Activated naive CD4-positive, alpha-beta T cell (primary cell): ENCODE measurements around the gene ZBBX.

Experiments
- DNase-seq, 4 experiments: peaks; one replicate each; lab custom pipeline; 2025; lab: John Stamatoyannopoulos, UW

ZBBX gene

GRCh38 chr3:167306319-167306718 lies 73.8 kb downstream of the ZBBX start:
- no peak for DNase-seq

DNA sequence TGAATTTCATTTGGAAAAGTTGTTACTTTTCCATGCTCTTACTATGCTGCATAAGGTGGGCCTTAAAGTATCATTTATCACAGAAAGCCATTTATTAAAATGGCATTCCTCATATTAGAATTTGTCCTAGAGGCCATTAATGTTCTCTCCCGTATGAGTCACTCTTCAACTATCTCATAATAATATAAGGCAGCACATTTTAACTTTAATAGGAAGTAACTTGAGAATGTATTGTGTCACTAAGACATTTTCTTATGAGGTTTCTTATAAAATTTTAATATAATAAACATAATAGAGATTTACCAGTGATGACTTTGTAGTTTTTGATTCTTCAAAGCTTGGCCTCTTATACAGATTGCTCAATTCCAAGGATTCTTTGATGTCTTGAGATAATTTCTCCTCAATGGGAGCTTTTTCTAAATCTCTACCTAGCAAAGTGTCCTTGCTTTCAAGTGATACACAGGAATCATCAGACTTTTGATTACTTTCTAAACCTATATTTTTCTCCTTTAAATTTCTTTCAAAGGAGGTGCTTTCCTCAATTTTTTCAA lies 74.7 kb downstream of the ZBBX start:
- DNase-seq: no peak

- no peak for DNase-seq
Observed at GRCh38 chr3:167304077-167304476, 76.0 kb downstream of the ZBBX start.

- DNase-seq: no peak
Observed at GRCh38 chr3:167302678-167303077, 77.4 kb downstream of the ZBBX start.

DNA sequence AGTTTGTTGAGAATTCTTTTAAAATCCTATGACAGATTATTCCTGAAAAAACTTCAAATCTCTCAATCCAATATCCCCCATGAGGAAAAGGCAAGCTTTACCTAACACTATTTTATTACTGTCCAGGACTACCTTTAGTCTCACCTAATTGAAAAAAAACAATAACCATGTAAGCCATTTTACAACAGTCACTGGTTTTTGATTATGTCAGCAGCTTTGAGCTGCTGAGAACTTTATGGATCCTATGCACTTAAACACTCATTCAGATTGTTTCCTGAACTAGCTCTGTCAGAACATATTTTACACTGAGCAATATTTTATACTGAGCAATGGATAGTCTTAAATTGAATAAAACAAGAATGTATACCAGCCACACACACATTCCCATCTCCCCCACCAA lies 79.9 kb downstream of the ZBBX start:
- no peak for DNase-seq

- no peak for DNase-seq
Observed at GRCh38 chr3:167289435-167289834, 90.7 kb downstream of the ZBBX start.

DNA sequence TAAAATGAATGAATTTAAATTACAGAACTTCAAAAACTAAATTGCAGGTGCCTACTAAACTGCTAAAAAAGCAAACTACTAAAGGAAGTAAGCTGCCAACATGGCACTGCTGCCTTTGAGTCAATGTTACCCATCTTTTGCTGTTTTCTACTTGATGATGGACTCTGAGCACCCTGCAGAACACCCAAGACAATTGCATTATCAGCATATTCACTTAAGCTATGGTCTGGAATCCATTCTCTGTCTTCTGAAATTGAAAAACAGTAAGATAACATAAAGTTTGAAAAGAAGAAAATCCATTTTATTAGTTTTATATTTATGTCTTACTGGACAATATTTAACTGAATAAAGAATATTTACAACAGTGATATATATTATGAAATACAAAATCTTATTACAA lies 91.4 kb downstream of the ZBBX start:
- no peak for DNase-seq

GRCh38 chr3:167287308-167287707 lies 92.8 kb downstream of the ZBBX start:
- DNase-seq: no peak

GRCh38 chr3:167274141-167274874 lies 105.8 kb downstream of the ZBBX start:
- no peak for DNase-seq

DNA sequence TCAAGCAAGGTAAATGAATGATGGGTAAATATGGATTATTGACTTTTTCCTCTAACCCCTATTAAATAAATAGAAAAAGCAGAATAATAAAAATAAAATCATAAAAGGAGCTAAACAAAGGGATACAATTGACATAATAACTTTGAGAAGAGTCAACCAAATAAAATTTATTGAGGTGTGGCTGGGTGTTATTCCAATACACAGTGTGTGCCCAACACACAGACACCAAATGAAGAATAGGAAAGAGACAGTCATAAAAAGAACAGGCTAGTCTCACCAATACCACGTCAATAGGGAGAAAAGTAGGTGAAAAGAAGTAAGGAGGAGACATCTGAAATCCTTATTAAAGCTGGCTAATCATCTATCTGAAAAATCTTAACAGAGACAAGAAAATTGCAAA lies 127.1 kb downstream of the ZBBX start:
- no peak for DNase-seq

- no peak for DNase-seq
Observed at GRCh38 chr3:167251678-167252077, 128.4 kb downstream of the ZBBX start.

GRCh38 chr3:167246252-167246651 lies 133.8 kb downstream of the ZBBX start:
- DNase-seq: no peak

- DNase-seq: no peak
Observed at GRCh38 chr3:167241048-167241845, 138.8 kb downstream of the ZBBX start.

- no peak for DNase-seq
Observed at GRCh38 chr3:167228135-167228534, 152.0 kb downstream of the ZBBX start.

DNA sequence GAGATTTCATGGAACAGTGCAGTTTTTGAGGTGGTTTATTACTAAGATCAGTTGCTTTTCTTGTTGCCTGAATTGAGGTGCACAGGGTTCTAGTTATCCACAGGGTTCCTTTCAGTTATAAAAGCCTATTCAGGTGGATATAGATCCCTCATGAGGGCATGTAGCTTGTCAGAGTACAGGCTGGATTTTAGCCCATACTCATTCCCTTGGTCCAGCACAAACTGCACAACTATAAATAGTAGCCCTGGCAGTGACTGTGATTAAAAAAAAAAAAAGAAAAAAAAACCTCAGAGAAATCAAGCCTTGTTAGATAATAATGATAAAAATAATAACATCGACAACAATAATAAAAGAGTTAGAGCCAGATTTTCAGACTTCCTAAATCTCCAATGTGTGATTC lies 154.3 kb downstream of the ZBBX start:
- DNase-seq: no peak

GRCh38 chr3:167209011-167209410 lies 171.1 kb downstream of the ZBBX start:
- no peak for DNase-seq

- no peak for DNase-seq
Observed at GRCh38 chr3:167203062-167203461, 177.0 kb downstream of the ZBBX start.

DNA sequence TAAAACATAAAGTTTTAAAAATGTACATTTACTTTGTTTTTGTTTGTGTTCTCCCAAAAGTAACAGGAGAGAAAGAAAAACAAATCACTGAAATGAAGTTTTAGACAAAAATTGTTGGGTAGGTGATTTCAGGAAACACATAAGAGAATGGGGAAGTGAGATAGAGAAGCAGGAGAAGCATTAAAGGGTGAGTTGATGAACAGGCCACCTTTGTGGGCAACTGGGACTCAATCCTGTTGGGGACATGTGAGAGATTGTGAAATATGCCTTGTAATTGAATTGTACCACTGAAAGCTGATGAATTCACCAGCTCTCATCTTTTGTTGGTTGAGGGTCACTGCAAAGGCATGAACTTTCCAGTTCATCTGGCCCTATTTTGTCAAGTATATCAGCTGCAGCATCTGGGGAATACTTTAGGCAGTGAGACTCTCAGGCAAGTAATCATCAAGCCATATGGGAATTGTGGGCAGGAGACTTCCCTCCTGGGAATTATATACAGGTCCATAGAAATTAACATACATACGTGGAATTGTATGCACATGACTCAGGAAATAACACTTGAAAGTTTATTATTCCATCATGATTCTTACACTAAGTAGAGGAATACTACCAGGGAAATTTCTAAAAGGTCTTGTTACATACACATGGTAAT lies 181.0 kb downstream of the ZBBX start:
- DNase-seq: no peak
